SK-N-SH (cell line): ENCODE results near the gene SLC10A4. TPM values are rescaled to one million over a fixed set of nuclear protein-coding genes. Genes with fewer than 3 reads are reported as not detected.

Experiments used
- CTCF ChIA-PET: fragments of 300-600, 350-600 bp; formaldehyde crosslinking; extraction: SDS; loops from one replicate; lab custom pipeline; 2021; lab: Yijun Ruan, JAX
- POLR2A ChIA-PET: fragments of 350-600 bp; sonication (Branson Sonifier 250); formaldehyde crosslinking; extraction: SDS; loops from one replicate; lab custom pipeline; 2020; ENCODE audit warnings: antibody characterized with exemption, inconsistent platforms; lab: Yijun Ruan, JAX
- DNase-seq: peaks from one replicate; pipeline ENCODE4 v3.0.0; 2012
- H2AFZ ChIP-seq: fragments of 200-600 bp; sonication (generic); 2 replicates; pipeline ENCODE4 v1.8.1; 2016; ENCODE audit warnings: antibody characterized with exemption, mild to moderate bottlenecking, low read depth
- H3F3A ChIP-seq: fragments of 200-600 bp; sonication (generic); replicated peaks from 2 replicates; pipeline ENCODE3; 2016; ENCODE audit warnings: antibody characterized with exemption, mild to moderate bottlenecking; ENCODE audit not compliant: insufficient read depth
- H3K27ac ChIP-seq, 2 experiments: fragments of 200-500 bp in 1 of 2; fragments of 200-600 bp in 1 of 2; sonication (Bioruptor generic) in 1 of 2; sonication (generic), shearing (Covaris generic) in 1 of 2; 2 replicates each; pipeline versions ENCODE4 v1.5.1 to v1.6.1; 2014 to 2016; ENCODE audit warnings: low read depth in 2 of 2, inconsistent platforms in 1 of 2, low read length in 1 of 2, mild to moderate bottlenecking in 1 of 2, mixed read lengths in 1 of 2
- H3K27me3 ChIP-seq: fragments of 200-600 bp; sonication (generic), shearing (Covaris generic); 2 replicates; pipeline ENCODE4 v1.6.1; 2016; ENCODE audit warnings: mixed run types; ENCODE audit not compliant: insufficient read depth
- H3K36me3 ChIP-seq, 2 experiments: fragments of 200-500 bp in 1 of 2; fragments of 200-600 bp in 1 of 2; sonication (Bioruptor generic) in 1 of 2; sonication (generic) in 1 of 2; replicated peaks in 1 of 2; 2 replicates each; pipeline versions ENCODE3 to v1.5.1; 2014 to 2016; ENCODE audit warnings: low read length in 1 of 2, mild to moderate bottlenecking in 1 of 2; ENCODE audit not compliant: insufficient read depth in 2 of 2, control insufficient read depth in 1 of 2
- H3K4me1 ChIP-seq, 2 experiments: fragments of 200-500 bp in 1 of 2; fragments of 200-600 bp in 1 of 2; sonication (Bioruptor generic) in 1 of 2; sonication (generic), shearing (Covaris generic) in 1 of 2; 2 replicates each; pipeline versions ENCODE4 v1.5.1 to v1.6.1; 2014 to 2016; ENCODE audit warnings: low read depth in 1 of 2, low read length in 1 of 2, mixed run types in 1 of 2; ENCODE audit not compliant: insufficient read depth in 2 of 2, control insufficient read depth in 1 of 2
- H3K4me2 ChIP-seq: fragments of 200-600 bp; sonication (generic), shearing (Covaris generic); 2 replicates; pipeline ENCODE4 v1.6.1; 2017; ENCODE audit warnings: mixed run types
- H3K4me3 ChIP-seq, 2 experiments: fragments of 200-500 bp in 1 of 2; fragments of 200-600 bp in 1 of 2; sonication (Bioruptor generic) in 1 of 2; sonication (generic), shearing (Covaris generic) in 1 of 2; 2 replicates each; pipeline versions ENCODE4 v1.5.1 to v1.8.1; 2014 to 2016; ENCODE audit warnings: low read depth in 2 of 2, inconsistent platforms in 1 of 2, low read length in 1 of 2, mild to moderate bottlenecking in 1 of 2, mixed read lengths in 1 of 2, moderate library complexity in 1 of 2
- H3K79me2 ChIP-seq: fragments of 200-600 bp; sonication (generic); 2 replicates; pipeline ENCODE4 v1.8.1; 2017; ENCODE audit warnings: mild to moderate bottlenecking; ENCODE audit not compliant: insufficient read depth
- H3K9ac ChIP-seq: fragments of 200-600 bp; sonication (generic); 2 replicates; pipeline ENCODE4 v1.6.1; 2017; ENCODE audit warnings: mixed run types
- H3K9me2 ChIP-seq: fragments of 200-600 bp; sonication (generic); 2 replicates; pipeline ENCODE4 v1.6.1; 2017; ENCODE audit warnings: mixed run types
- H3K9me3 ChIP-seq: fragments of 200-600 bp; sonication (generic); 2 replicates; pipeline ENCODE4 v1.6.1; 2017; ENCODE audit warnings: mixed run types, mild to moderate bottlenecking, moderate library complexity
- H4K20me1 ChIP-seq: fragments of 200-600 bp; sonication (generic); 2 replicates; pipeline ENCODE4 v1.6.1; 2017; ENCODE audit warnings: mild to moderate bottlenecking, mixed run types; ENCODE audit not compliant: insufficient read depth
- CHD2 ChIP-seq: fragments of 150-350 bp; IDR thresholded peaks from 2 replicates; pipeline ENCODE4 v1.6.1; 2018; ENCODE audit warnings: low read length; ENCODE audit not compliant: partially characterized antibody
- ELF1 ChIP-seq: IDR thresholded peaks from 2 replicates; pipeline ENCODE4 v1.4.0; 2012
- EP300 ChIP-seq, 2 experiments: IDR thresholded peaks; 2 replicates each; pipeline versions ENCODE4 v1.4.0 to v1.6.1; 2012; ENCODE audit warnings: borderline replicate concordance in 1 of 2, low read depth in 1 of 2, low read length in 1 of 2
- EZH2phosphoT487 ChIP-seq: fragments of 200-600 bp; sonication (generic); IDR thresholded peaks from 2 replicates; pipeline ENCODE4 v1.6.1; 2017; ENCODE audit warnings: low read depth, mixed run types, mild to moderate bottlenecking, antibody characterized with exemption, moderate library complexity, borderline replicate concordance
- FOSL2 ChIP-seq: IDR thresholded peaks from 2 replicates; pipeline ENCODE4 v1.4.0; 2012; ENCODE audit warnings: low read depth, mild to moderate bottlenecking, moderate library complexity, borderline replicate concordance
- FOXM1 ChIP-seq: IDR thresholded peaks from 2 replicates; pipeline ENCODE4 v1.4.0; 2012; ENCODE audit warnings: low read depth, mild to moderate bottlenecking
- GABPA ChIP-seq: IDR thresholded peaks from 2 replicates; pipeline ENCODE4 v1.4.0; 2012; ENCODE audit warnings: low read depth, mild to moderate bottlenecking
- GATA2 ChIP-seq: sonication (generic); formaldehyde crosslinking; IDR thresholded peaks from 2 replicates; pipeline ENCODE4 v1.5.0; 2020; ENCODE audit warnings: mild to moderate bottlenecking, missing genetic modification reagents
- IRF3 ChIP-seq: fragments of 150-350 bp; IDR thresholded peaks from 2 replicates; pipeline ENCODE4 v1.6.1; 2016; ENCODE audit warnings: mild to moderate bottlenecking, low read depth, low read length
- JUND ChIP-seq: IDR thresholded peaks from 2 replicates; pipeline ENCODE4 v1.4.0; 2012
- MAX ChIP-seq: IDR thresholded peaks from 2 replicates; pipeline ENCODE4 v1.4.0; 2012; ENCODE audit warnings: low read depth
- NFIC ChIP-seq: IDR thresholded peaks from 2 replicates; pipeline ENCODE4 v1.4.0; 2012; ENCODE audit warnings: borderline replicate concordance
- PBX3 ChIP-seq: IDR thresholded peaks from 2 replicates; pipeline ENCODE4; 2012
- POLR2AphosphoS5 ChIP-seq: IDR thresholded peaks from 2 replicates; pipeline ENCODE4 v1.6.1; 2012; ENCODE audit warnings: low read depth, low read length
- RCOR1 ChIP-seq: fragments of 150-350 bp; IDR thresholded peaks from 2 replicates; pipeline ENCODE4 v1.6.1; 2017; ENCODE audit warnings: antibody characterized with exemption, low read length
- REST ChIP-seq: IDR thresholded peaks from 2 replicates; pipeline ENCODE4 v1.6.1; 2012; ENCODE audit warnings: mild to moderate bottlenecking, low read depth, low read length, moderate library complexity
- SIN3A ChIP-seq: IDR thresholded peaks from 2 replicates; pipeline ENCODE4 v1.6.1; 2012; ENCODE audit warnings: low read depth, mild to moderate bottlenecking, low read length, moderate library complexity, borderline replicate concordance
- TCF12 ChIP-seq: IDR thresholded peaks from 2 replicates; pipeline ENCODE4 v1.4.0; 2012
- TEAD4 ChIP-seq: IDR thresholded peaks from 2 replicates; pipeline ENCODE4 v1.4.0; 2012; ENCODE audit warnings: mild to moderate bottlenecking, borderline replicate concordance; ENCODE audit not compliant: insufficient read depth
- WGBS: methylation state at CpG from one replicate; pipeline ENCODE4 v1.1.6; 2017; ENCODE audit warnings: low lambda C conversion rate; 5-methylcytosine and 5-hydroxymethylcytosine counted together
- polyA plus RNA-seq, 3 experiments: library from polyadenylated mRNA; depleted of rRNA; stranded (reverse); fragments of >200 nt; gene quantifications; 2 replicates each; pipeline ENCODE4 v1.2.3, GENCODE V29; 2012

SLC10A4 gene
- polyA plus RNA-seq, 1 of the 3 experiments (the other 2 are of a cell fraction), result 2.5 TPM

- Histone ChIP-seq H3F3A (peaks cover 7% of the 10 kb centered on the region), H2AFZ (no peak overlapping the region), H3K27ac (no peak overlapping the region), H4K20me1 (no peaks in the 10 kb centered on the region), H3K4me2 (no peak overlapping the region), H3K79me2 (no peaks in the 10 kb centered on the region; the same call in 1 of the 2 replicates), H3K9me2 (no peaks in the 10 kb centered on the region), H3K9ac (no peak overlapping the region), H3K4me1 (no peaks in the 10 kb centered on the region; a peak in 1 of 4 replicates), H3K36me3 (peaks cover 46 to 66% of the 10 kb centered on the region in 2 experiments), H3K4me3 (no peak overlapping the region), H3K9me3 (no peaks in the 10 kb centered on the region), H3K27me3 (no peaks in the 10 kb centered on the region)
- CTCF ChIA-PET, result interaction anchor here (1.0 to 2.7 kb wide), 2 partner anchors 12 to 46 kb away, joined by 3 to 9 read pairs; no protein-coding TSS in a partner anchor
- POLR2A ChIA-PET, result no interaction called here
- 97% methylated on average over 3 of the region's 3 CpGs for WGBS
- TF ChIP-seq REST, result no peak
- no peak for TF ChIP-seq MAX
- no peak for TF ChIP-seq POLR2AphosphoS5
- no peak for TF ChIP-seq TCF12
- TF ChIP-seq FOXM1, result no peak
- TF ChIP-seq JUND, result no peak
- TF ChIP-seq CHD2, result no peak
- no peak for TF ChIP-seq TEAD4
- TF ChIP-seq GABPA, result no peak
- TF ChIP-seq PBX3, result no peak
- TF ChIP-seq EZH2phosphoT487, result no peak
- no peak for TF ChIP-seq EP300 (IDR thresholded peaks at IDR 0.05; ENCODE audit: borderline replicate concordance in 1 of 2, low read depth in 1 of 2, low read length in 1 of 2)
- TF ChIP-seq GATA2 (CRISPR knock-in tag), result no peak
- TF ChIP-seq SIN3A, result no peak
- no peak for TF ChIP-seq NFIC
- TF ChIP-seq FOSL2, result no peak
- no peak for TF ChIP-seq RCOR1
- no peak for TF ChIP-seq ELF1
- TF ChIP-seq IRF3, result no peak
- no peak for DNase-seq
Observed at GRCh38 chr4:48499551-48500066, 16.5 kb downstream of the SLC10A4 start.
